Pancreas (tissue), 10 donors: ENCODE results near the gene ACIN1. TPM values are rescaled to one million over a fixed set of nuclear protein-coding genes. Genes with fewer than 3 reads are reported as not detected.

Experiments used
- ATAC-seq, 4 donors: fragments of 200-7000 bp; cut with Tn5 transposase; one replicate each; pipeline versions ENCODE4 v1.8.0 to v1.9.1; 2020; ENCODE audit warnings: mild to moderate bottlenecking in 4 of 4, moderate library complexity in 4 of 4
- DNase-seq, 6 donors: peaks; one replicate each; pipeline ENCODE4 v3.0.0-alpha.2; 2020
- FAIRE-seq: peaks from 2 replicates; lab custom pipeline; 2012; peaks lifted over from hg19 to GRCh38; lab: Jason Lieb, UNC
- H3K27ac ChIP-seq, 4 donors: fragments of 200-600 bp; sonication (generic); 1 replicate in 3 of 4; 2 replicates in 1 of 4; pipeline versions ENCODE4 v1.5.0 to v1.8.0; 2020
- H3K27me3 ChIP-seq, 4 donors: fragments of 200-600 bp; one replicate each; pipeline ENCODE4 v1.8.0; 2021
- H3K36me3 ChIP-seq, 3 donors: fragments of 200-600 bp; sonication (generic) in 1 of 3; one replicate each; pipeline versions ENCODE4 v1.5.0 to v1.8.0; 2020 to 2021
- H3K4me1 ChIP-seq, 3 donors: fragments of 200-600 bp; one replicate each; pipeline ENCODE4 v1.8.0; 2021
- H3K4me3 ChIP-seq, 4 donors: fragments of 200-600 bp; sonication (generic) in 2 of 4; one replicate each; pipeline versions ENCODE4 v1.5.0 to v1.8.0; 2020 to 2021
- H3K9me3 ChIP-seq, 4 donors: fragments of 200-600 bp; one replicate each; pipeline ENCODE4 v1.8.0; 2021
- CTCF ChIP-seq, 4 donors: fragments of 200-600 bp; sonication (generic) in 3 of 4; IDR thresholded peaks; one replicate each; pipeline versions ENCODE4 v1.5.0 to v1.8.0; 2021; ENCODE audit warnings: antibody characterized with exemption in 4 of 4
- WGBS, 2 donors: extraction: QIAGEN DNeasy Blood & Tissue Kit; methylation state at CpG; one replicate each; pipeline ENCODE4 v1.1.7; 2013; 5-methylcytosine and 5-hydroxymethylcytosine counted together
- intact Hi-C, 3 donors: fragments of 100-400 bp; cut with DNase I; formaldehyde crosslinking; loops; one replicate each; pipeline versions ENCODE4 v1.11.1 to v1.14.2; 2022
- polyA plus RNA-seq, 2 donors: library from polyadenylated mRNA; stranded (reverse); fragments of 200-250 nt; gene quantifications; one replicate each; pipeline ENCODE4 v1.2.3, GENCODE V29; 2013
- total RNA-seq, 6 donors: library from RNA; stranded (reverse); fragmentation: NEBNext Ultra II Directional in 4 of 6; extraction: Animal tissue kit (Norgen Biotek cat#: 25700) in 4 of 6; gene quantifications; one replicate each; pipeline versions ENCODE4 v1.2.1 to v1.2.4, GENCODE V29; 2021 to 2023
- donor health status: healthy with polysubstance abuse.
- donor health status: DM: no; HTN: no; CAD: no; lungs with moderate emphysema.
- donor health status: DM: no; HTN: no; CAD: no.
- donor health status: control.
- donor health status: control.
- donor health status: Bipolar disorder and iron deficiency.
- donor health status: DM: yes; HTN: yes; CAD: no.
- donor health status: DM: no; HTN: no; CAD: no.
- donor health status: DM: no; HTN: no; CAD: no.
- donor health status: DM: yes; HTN: yes; CAD: no.

The ACIN1 gene
- total and polyA plus RNA-seq, 8 donors, result 43.1 to 152 (median 62.4) TPM

GRCh38 chr14:23023022-23023794 lies 71.7 kb downstream of the ACIN1 start:
- no peak for FAIRE-seq
- no peak for TF ChIP-seq CTCF (IDR thresholded peaks at IDR 0.05)
- Histone ChIP-seq H3K9me3 (no peaks in the 10 kb centered on the region), H3K4me1 (no peaks in the 10 kb centered on the region), H3K36me3 (peaks cover 0 to 15% (median 9%) of the 10 kb centered on the region in 3 donors), H3K27me3 (no peaks in the 10 kb centered on the region), H3K4me3 (no peak overlapping the region), H3K27ac (no peak overlapping the region)
- 65 to 71% methylated on average over 8 of the region's 8 CpGs for WGBS, 2 donors
- no peak for ATAC-seq
- no peak for DNase-seq
- intact Hi-C loops, result no loop called here

GRCh38 chr14:23021889-23022442 lies 73.0 kb downstream of the ACIN1 start:
- no peak overlapping the region for H3K27ac ChIP-seq
- no peak for DNase-seq
- H3K36me3 ChIP-seq, result peaks cover 0 to 15% (median 9%) of the 10 kb centered on the region in 3 donors
- intact Hi-C loops, result no loop called here
- H3K4me3 ChIP-seq, result no peak overlapping the region
- FAIRE-seq, result no peak
- no peaks in the 10 kb centered on the region for H3K27me3 ChIP-seq
- no peak for ATAC-seq
- no peaks in the 10 kb centered on the region for H3K9me3 ChIP-seq
- no peaks in the 10 kb centered on the region for H3K4me1 ChIP-seq
- WGBS, 2 donors, result 41 to 61% methylated on average over 7 of the region's 7 CpGs
- no peak for TF ChIP-seq CTCF (IDR thresholded peaks at IDR 0.05)

GRCh38 chr14:23021434-23021833 lies 73.5 kb downstream of the ACIN1 start:
- Histone ChIP-seq H3K4me3 (no peak overlapping the region), H3K36me3 (peaks cover 0 to 15% (median 9%) of the 10 kb centered on the region in 3 donors), H3K9me3 (no peaks in the 10 kb centered on the region), H3K27me3 (no peaks in the 10 kb centered on the region), H3K4me1 (no peaks in the 10 kb centered on the region), H3K27ac (no peak overlapping the region)
- DNase-seq (no peak), FAIRE-seq (no peak), ATAC-seq (no peak)
- no peak for TF ChIP-seq CTCF (IDR thresholded peaks at IDR 0.05)
- intact Hi-C loops, result no loop called here
- WGBS, 2 donors, result 74 to 75% methylated on average over 9 of the region's 9 CpGs

- intact Hi-C loops, result no loop called here
- H3K4me3 ChIP-seq, result no peak overlapping the region
- DNase-seq (no peak), FAIRE-seq (no peak), ATAC-seq (no peak)
- WGBS, 2 donors, result 84 to 90% methylated on average over 7 of the region's 7 CpGs
- H3K9me3 ChIP-seq, result no peaks in the 10 kb centered on the region
- no peaks in the 10 kb centered on the region for H3K27me3 ChIP-seq
- no peak overlapping the region for H3K27ac ChIP-seq
- peaks cover 0 to 5% (median 3%) of the 10 kb centered on the region in 3 donors for H3K36me3 ChIP-seq
- no peak for TF ChIP-seq CTCF (IDR thresholded peaks at IDR 0.05)
- no peaks in the 10 kb centered on the region for H3K4me1 ChIP-seq
Measured at GRCh38 chr14:23020143-23021128, 74.5 kb downstream of the ACIN1 start.
